Raji (cell line): ENCODE measurements around the gene IGDCC3.

Source experiments
- POLR2A ChIP-seq: IDR thresholded peaks from 2 replicates; pipeline ENCODE4 v1.6.1; 2011; ENCODE audit warnings: low read depth, low read length, control low read depth; ENCODE audit not compliant: insufficient read depth

IGDCC3 gene

GRCh38 chr15:65310431-65311137, 67.2 kb downstream of the IGDCC3 start:
- TF ChIP-seq POLR2A = no peak

- no peak for TF ChIP-seq POLR2A
These were observed 67.9 kb downstream of the IGDCC3 start for GRCh38 chr15:65309882-65310418.

- no peak for TF ChIP-seq POLR2A
These were observed 69.8 kb downstream of the IGDCC3 start for GRCh38 chr15:65307978-65308377.

- no peak for TF ChIP-seq POLR2A
These were observed 71.3 kb downstream of the IGDCC3 start for GRCh38 chr15:65306551-65306950.

GRCh38 chr15:65305776-65306175, 72.0 kb downstream of the IGDCC3 start:
- TF ChIP-seq POLR2A = no peak

- TF ChIP-seq POLR2A = no peak
These were observed 72.5 kb downstream of the IGDCC3 start for GRCh38 chr15:65305150-65305758.

- peak; percentile 99 for TF ChIP-seq POLR2A
These were observed 73.2 kb downstream of the IGDCC3 start, which contains the start of gene RNU5B-1 for GRCh38 chr15:65304381-65305149. Gene RNU5B-1, plus strand, starts transcription at chr15:65304677.

GRCh38 chr15:65303687-65304380, 74.0 kb downstream of the IGDCC3 start:
- TF ChIP-seq POLR2A = no peak

GRCh38 chr15:65302061-65302460, 75.7 kb downstream of the IGDCC3 start:
- no peak for TF ChIP-seq POLR2A

- TF ChIP-seq POLR2A = no peak
These were observed 76.8 kb downstream of the IGDCC3 start for GRCh38 chr15:65300924-65301441.

GRCh38 chr15:65298731-65299130, 79.1 kb downstream of the IGDCC3 start:
- no peak for TF ChIP-seq POLR2A

- no peak for TF ChIP-seq POLR2A
These were observed 84.8 kb downstream of the IGDCC3 start for GRCh38 chr15:65292938-65293518.

GRCh38 chr15:65290228-65290627, 87.6 kb downstream of the IGDCC3 start:
- no peak for TF ChIP-seq POLR2A

- TF ChIP-seq POLR2A = no peak
These were observed 88.4 kb downstream of the IGDCC3 start for GRCh38 chr15:65289261-65289854.

GRCh38 chr15:65287520-65287855, 90.3 kb downstream of the IGDCC3 start:
- TF ChIP-seq POLR2A = no peak
